Eye (tissue), 1 donor: ENCODE data around the gene ANKRD18A.
A peak's percentile ranks its signal among the peaks of the same experiment; 100 is the strongest.

Experiments
- DNase-seq: peaks from one replicate; pipeline ENCODE4 v3.0.0-alpha.2; 2015

Gene ANKRD18A

GRCh38 chr9:38526591-38526990, 93.8 kb downstream of the ANKRD18A start:
- DNase-seq, result peak; percentile 23

DNA sequence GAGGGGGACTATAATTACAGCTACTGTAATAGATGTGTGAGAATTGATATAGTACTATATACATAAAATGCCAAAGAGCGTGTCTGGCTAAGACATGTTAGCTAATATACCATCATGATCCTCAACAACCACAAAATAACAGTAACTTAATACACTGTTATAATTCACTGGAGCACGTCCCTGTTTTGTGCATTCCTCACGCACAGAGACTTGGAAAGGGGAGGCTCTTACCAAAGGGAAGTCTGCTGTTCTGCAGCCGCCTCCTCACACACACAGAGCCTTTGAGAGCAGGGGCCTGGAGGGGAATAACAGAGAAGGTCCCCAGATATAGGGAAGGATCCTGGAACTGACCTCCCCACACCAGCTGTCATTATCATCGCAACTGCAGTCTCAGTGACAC, 97.3 kb downstream of the ANKRD18A start:
- no peak for DNase-seq

DNA sequence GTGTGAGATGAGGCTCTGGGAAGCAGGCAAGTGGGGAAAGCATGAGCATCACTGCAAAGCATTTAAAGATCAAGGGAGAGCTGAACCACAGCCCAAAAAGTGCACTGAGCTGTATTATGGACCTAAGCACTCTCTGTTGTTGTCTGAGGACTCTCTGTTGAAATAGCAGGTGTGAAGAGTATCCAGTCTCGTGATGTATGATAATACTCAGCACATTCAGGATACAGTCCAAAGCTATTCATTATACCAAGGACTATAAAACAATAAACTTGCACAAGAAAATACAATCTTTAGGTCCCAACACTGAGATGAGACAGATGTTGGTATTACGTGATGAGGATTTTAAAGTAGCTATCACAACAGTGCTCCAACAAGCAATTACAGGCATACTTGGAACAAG, 98.6 kb downstream of the ANKRD18A start:
- DNase-seq, result no peak
